GM10248 (cell line): ENCODE measurements around the gene NRG4.

ENCODE experiments used
- CTCF ChIA-PET: fragments of 300-600 bp; sonication (Branson Sonifier 250); formaldehyde crosslinking; extraction: SDS; loops from one replicate; lab custom pipeline; 2021; ENCODE audit warnings: antibody characterized with exemption; lab: Yijun Ruan, JAX
- POLR2A ChIA-PET: fragments of 350-650 bp; sonication (Branson Sonifier 250); formaldehyde crosslinking; extraction: SDS; loops from one replicate; lab custom pipeline; 2020; ENCODE audit warnings: antibody characterized with exemption; lab: Yijun Ruan, JAX
- DNase-seq: peaks from one replicate; pipeline ENCODE4 v3.0.0; 2012; ENCODE audit errors: extremely low spot score
- TF ChIP-seq, protein P1 (sequence below): IDR thresholded peaks from 2 replicates; pipeline ENCODE4 v1.5.1; 2012; ENCODE audit warnings: mild to moderate bottlenecking, low read depth; ENCODE audit errors: extremely low read depth, missing control alignments, control extremely low read depth

Gene NRG4

DNA sequence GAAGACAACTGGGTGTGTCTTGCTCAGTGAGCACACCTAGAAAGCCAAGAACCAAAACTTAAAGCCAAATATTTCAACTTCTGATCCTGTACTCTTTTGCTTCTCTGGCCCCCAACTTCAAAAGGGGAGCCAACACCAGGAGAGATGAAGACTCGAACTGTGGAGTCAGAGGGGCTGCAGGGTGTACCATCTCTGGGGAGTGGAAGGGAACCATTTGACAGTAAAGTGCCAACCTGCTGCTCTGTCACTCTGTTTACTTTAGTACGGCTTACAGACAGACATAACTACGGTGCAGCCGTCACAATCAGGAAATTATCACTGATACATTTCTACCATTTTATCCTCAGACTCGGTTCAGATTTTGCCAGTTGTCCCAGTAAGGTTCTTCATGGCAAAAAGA, 107.0 kb downstream of the NRG4 start:
- TF ChIP-seq, protein P1, sequence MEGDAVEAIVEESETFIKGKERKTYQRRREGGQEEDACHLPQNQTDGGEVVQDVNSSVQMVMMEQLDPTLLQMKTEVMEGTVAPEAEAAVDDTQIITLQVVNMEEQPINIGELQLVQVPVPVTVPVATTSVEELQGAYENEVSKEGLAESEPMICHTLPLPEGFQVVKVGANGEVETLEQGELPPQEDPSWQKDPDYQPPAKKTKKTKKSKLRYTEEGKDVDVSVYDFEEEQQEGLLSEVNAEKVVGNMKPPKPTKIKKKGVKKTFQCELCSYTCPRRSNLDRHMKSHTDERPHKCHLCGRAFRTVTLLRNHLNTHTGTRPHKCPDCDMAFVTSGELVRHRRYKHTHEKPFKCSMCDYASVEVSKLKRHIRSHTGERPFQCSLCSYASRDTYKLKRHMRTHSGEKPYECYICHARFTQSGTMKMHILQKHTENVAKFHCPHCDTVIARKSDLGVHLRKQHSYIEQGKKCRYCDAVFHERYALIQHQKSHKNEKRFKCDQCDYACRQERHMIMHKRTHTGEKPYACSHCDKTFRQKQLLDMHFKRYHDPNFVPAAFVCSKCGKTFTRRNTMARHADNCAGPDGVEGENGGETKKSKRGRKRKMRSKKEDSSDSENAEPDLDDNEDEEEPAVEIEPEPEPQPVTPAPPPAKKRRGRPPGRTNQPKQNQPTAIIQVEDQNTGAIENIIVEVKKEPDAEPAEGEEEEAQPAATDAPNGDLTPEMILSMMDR, result no peak
- ChIA-PET POLR2A (no interaction called here), CTCF (no interaction called here)
- DNase-seq, result no peak

- ChIA-PET POLR2A (no interaction called here), CTCF (interaction anchor here (1.3 to 1.4 kb wide), 3 partner anchors 15 to 61 kb away, joined by 3 read pairs; no protein-coding TSS in a partner anchor)
- TF ChIP-seq, protein P1, result no peak
- peak; percentile 91 for DNase-seq
These were observed 108.6 kb downstream of the NRG4 start, which contains the start of gene FBXO22 for GRCh38 chr15:75903331-75904239. FBXO22 (plus strand) TSS chr15:75903878; CDS start chr15:75903964, 86 bp downstream.

DNA sequence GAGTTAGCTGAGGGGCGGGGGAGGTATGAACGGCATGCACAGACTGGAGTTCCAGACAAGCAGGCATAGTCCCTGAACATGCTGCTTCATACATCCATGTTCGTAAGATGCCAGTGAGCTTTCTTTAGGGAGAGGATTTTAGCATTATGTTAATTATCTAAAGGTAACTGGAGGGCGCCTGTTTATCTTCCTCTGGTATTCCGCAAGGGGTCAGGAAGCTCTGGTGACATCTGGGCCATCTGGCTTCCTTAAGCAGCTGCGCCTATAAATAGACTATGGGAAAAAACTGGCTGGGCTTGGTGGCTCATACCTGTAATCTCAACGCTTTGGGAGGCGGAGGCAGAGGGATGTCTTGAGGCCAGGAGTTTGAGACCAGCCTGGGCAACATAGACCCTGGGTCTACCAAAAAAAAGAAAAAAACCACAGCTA, 110.1 kb downstream of the NRG4 start:
- no peak for DNase-seq
- CTCF ChIA-PET, result interaction anchor here (0.6 to 1.1 kb wide), 2 partner anchors 11 to 1066 kb away, joined by 3 read pairs; no protein-coding TSS in a partner anchor
- TF ChIP-seq, protein P1, result no peak
- POLR2A ChIA-PET, result no interaction called here

- no peak for DNase-seq
- TF ChIP-seq, protein P1, result no peak
- POLR2A ChIA-PET, result no interaction called here
These were observed 111.6 kb downstream of the NRG4 start for GRCh38 chr15:75900577-75900976.

GRCh38 chr15:75895731-75896130, 116.5 kb downstream of the NRG4 start:
- DNase-seq, result no peak
- ChIA-PET POLR2A (no interaction called here), CTCF (interaction anchor here (1.1 kb wide), 1 partner anchor 8 kb away, joined by 3 read pairs; no protein-coding TSS in a partner anchor)
- TF ChIP-seq, protein P1, result no peak

More at GRCh38 chr15:75900577-75900976, 111.6 kb downstream of the NRG4 start:
- CTCF ChIA-PET, result no interaction called here

DNA sequence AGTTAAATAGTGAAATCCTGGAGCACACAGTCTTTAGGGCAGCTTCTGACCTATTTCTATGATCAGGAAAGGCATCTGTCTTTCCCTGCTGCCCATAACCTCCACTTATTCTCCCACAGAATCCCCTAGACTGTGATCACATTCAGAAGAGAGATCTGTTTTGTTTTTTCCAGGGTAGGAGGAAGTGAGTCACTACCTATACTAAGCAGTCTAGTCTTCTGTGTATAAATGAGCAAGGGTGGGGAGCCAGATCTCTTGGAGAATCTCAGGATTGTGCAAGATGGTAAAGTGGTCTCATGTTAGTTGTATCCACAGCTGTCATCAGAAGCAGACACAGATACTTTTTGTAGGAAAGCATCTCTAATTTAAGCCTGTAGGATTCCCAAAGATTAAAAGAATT, 120.3 kb downstream of the NRG4 start:
- ChIA-PET CTCF (interaction anchor here (1.3 kb wide), 1 partner anchor 10 kb away, joined by 3 read pairs; no protein-coding TSS in a partner anchor), POLR2A (no interaction called here)
- no peak for DNase-seq
- TF ChIP-seq, protein P1, result no peak
